HL-60/S4 treated with phorbol 12-myristate 13-acetate at 8.2 ng/mL for 4 days and 3 days (cell line): Measurements from ENCODE around the gene AFF3.
"Not testable (repeated sequence)": the region's sequence is repeated elsewhere in the genome, so short reads cannot be mapped to it uniquely, and the experiment has no call there.

Experiments used
- in situ Hi-C: fragments of 300-500 bp; cut with MboI; formaldehyde crosslinking; loops from 2 replicates; pipeline ENCODE4 v1.15.0; 2022; ENCODE audit warnings: low sequenced_read_pairs

The AFF3 gene

DNA sequence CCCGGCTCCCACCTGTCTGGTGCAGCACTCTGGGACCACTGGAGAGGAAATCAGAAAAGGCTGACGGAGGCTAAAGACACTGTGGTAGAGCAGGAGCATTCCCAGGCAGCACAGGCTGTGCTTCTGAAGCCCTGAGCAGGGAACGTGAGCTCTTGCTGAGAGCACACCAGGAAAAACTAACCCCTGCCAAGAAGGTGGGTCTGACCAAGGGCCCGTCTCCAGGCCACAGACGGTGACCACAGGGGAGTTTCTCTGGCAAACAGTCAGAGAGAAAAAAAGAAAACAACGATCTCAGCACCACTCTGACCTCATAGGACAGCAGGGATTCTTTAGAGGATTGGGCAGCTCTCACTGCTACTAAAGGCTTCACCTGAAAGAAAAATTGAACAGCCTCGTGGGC, 201.4 kb downstream of the AFF3 start:
- in situ Hi-C loops: no loop called here

DNA sequence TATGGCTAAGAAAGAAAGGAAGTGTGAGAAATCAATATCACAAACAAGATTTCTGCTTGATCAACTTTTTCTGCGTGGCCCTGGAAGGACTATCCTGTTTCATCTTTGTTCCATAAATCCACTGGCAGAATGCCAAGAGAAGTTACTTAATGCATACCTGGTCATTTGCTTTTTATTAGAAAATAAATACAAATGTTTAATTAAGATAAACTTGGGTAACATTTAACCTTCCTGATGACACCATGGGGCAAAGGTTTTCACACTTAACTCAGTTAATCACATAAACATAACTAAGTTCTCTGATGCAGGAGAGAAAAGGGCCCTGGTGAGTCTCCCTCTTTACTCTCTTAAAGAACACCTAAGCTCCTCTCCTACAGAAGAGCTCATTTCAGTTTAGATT, 203.3 kb downstream of the AFF3 start:
- in situ Hi-C loops: no loop called here

DNA sequence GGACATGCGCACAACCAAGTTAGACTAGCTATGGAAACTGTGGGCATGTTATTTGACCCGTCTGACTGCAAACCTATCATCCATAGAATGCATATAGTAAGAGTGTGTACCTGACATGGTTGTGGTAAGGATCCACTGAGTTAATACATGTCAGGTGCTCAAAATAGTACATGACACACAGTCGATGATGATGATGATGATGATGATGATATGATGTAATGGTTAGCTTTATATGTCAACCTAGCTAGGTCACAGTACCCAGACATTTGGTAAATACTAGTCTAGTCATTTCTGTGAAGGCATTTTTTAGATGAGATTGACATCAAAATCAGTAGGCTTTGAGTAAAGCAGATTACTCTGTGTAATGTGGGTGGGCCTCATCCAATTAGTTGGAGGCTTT, 204.1 kb downstream of the AFF3 start:
- in situ Hi-C loops: no loop called here

DNA sequence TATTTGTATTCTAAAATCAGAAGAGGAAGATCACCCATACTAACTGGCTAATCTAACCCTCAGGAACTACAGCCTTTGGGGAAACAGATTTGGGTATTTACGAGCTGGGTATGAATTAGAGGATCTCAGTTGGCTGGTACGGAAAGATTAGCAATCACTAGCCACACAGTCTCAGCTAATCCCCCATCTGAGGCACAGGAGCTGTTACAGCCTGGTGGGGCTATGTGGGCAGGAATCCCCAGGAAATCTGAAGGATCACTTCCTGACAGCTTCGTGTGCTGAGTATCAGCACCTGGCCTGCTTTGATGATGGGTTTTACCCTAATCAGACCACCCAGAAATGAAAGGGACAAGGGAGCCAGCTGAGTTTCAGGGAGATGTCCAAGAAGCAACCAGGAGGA, 206.3 kb downstream of the AFF3 start:
- in situ Hi-C loops: no loop called here

DNA sequence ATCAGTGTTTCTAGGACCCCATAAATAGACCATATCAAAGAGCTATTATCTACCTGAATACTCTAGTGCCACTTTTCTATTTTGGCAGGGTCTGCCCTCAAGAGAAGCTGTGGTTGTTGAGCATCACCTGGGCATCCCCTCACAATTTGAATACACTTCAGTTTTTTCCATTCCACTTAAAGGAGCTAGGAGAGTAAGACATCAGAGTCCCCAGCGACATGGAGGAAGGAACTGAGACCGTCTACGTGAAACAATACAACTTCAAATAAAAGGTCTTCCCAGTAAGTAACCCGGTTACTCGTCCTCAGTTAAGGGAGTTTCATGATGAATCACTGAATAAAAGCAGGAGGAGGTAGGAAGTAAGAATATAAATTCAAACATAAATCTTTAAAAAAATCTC, 206.7 kb downstream of the AFF3 start:
- in situ Hi-C loops: no loop called here

DNA sequence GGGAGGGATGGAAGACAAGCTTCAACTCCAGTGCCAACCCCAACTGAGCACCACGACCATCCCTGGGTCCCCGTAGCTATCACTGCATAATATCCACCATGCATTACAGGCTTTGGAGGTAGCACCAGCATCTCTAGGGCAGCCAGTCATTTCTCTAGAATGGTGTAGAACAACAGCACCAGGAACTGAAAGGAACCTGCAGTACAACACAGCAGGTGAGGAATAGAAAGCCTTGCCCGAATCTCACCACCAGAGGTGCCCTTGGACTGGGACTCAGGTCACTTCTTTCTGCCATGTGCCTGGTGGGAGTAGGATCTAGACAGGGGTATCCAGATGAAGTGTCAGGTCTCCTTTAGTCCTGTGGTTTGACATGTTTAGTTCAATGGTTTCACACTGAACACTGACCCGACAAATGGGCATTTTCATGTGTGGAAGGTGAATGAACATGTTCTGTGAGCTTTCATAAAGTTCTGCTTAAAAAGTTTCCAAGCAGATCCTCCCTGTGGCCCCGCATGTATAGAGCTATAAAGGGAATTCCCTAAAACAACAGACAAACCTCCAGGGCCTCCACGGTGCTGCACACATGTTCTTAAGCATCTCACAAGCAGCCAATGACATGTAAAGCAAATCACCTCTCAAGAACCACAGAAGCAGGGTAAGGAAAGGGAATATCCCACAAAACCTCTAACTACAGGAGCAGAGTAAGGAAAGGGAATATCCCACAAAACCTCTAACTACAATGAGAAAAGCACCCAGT, 208.3 kb downstream of the AFF3 start:
- in situ Hi-C loops: no loop called here

DNA sequence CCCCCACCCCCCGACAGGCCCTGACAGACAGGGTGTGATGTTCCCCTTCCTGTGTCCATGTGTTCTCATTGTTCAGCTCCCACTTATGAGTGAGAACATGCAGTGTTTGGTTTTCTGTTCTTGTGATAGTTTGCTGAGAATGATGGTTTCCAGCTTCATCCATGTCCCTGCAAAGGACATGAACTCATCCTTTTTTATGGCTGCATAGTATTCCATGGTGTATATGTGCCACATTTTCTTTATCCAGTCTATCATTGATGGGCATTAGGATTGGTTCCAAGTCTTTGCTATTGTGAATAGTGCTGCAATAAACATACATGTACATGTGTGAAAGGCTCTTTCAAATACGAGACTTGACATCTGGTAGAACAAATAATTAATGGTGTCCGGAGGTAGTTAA, 208.9 kb downstream of the AFF3 start:
- in situ Hi-C loops: not testable (repeated sequence)

DNA sequence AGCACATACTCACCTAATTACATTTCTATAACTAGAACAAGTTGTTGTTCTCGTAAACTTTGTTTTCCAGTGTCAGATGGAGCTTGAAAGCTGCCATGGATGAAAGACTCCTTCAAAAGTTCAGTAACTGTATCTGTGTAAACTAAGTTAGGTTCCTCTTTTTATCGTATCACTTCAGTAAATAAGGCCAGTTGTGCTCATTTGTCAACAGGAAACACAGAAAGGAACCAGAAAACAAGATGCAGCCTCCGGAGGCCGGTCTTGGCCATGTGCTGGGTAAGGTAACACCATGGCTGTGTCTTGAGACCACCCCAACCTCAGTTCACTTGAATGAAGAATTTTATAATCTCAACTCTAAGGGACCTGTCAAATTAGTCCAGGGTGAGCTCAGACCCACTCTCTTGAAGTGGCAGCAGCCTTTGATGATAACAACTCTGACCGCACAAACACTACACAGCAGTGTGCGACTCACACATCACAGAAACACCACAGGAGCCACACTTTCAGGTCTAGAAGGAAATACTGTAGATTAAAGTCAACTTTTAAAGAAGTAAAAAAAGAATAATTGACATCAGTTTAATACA, 213.8 kb downstream of the AFF3 start:
- in situ Hi-C loops: no loop called here

DNA sequence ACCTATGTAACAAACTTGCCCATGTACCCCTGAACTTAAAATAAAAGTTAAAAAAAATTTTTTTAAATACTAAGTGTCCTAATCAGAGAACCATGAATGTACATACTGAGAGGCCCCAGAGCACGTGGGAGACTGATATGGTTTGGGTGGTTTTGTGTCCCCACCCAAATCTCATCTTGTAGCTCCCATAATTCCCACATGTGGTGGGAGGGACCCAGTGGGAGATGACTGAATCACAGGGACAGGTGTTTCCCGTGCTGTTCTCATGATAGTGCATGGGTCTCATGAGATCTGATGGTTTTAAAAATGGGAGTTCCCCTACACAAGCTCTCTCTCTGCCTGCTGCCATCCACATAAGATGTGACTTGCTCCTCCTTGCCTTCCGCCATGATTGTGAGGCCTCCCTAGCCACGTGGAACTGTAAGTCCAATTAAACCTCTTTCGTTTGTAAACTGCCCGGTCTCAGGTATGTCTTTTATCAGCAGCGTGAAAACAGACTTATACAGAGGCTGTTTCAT, 214.6 kb downstream of the AFF3 start:
- in situ Hi-C loops: not testable (repeated sequence)

DNA sequence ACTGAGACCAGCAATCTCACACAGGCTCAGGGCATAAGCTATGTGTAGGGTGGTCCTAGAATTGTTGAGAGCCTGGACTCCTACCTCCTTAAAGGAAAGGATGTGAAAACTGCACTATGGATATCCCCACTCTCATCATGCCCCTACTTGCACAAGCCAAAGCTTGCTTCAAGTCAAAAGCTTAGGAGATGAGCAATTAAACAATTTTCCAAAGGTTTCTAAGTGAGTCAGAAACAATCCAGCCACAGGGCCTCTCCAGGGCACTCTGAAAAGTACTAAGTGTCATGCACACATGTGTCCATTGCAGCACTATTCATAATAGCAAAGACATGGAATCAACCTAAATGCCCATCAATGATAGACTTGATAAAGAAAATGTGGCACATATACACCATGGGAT, 215.4 kb downstream of the AFF3 start:
- in situ Hi-C loops: no loop called here

DNA sequence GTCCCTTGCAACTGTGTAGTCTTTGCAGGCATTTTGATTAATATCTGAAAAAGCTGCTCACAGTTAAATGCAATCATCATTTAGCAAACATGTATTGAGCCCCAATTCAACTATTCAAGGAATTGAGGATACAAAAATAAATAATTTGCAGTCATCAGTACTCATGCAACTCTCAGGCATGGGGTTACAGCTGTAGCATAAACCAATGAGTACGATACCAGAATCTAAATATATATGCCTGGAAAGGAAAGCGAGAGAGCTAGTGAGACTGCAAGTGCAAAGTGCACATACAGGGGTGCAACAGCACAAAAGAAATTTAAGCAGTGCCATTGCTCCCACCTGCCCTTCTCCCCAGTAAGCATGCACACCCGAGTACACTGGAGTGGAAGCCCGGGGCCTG, 216.4 kb downstream of the AFF3 start:
- in situ Hi-C loops: no loop called here

DNA sequence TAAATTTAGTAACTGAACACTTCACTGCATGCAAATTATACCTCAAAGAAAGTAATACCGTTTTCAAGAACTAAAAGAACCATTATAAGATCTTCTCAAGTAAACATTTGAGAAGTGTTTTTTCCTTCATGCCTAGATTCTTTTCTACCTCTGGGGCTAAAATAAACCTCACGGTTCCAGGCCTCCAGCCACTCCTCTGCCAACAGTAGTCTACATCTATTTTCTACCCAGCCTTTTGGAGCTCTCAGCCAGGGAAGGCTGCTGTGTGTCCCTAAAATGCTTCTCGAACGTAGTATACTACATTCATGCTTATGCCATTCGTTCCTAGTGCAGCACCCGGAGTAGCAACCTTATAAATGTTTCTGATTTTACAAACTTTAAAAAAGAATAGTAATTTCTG, 219.7 kb downstream of the AFF3 start:
- in situ Hi-C loops: no loop called here

DNA sequence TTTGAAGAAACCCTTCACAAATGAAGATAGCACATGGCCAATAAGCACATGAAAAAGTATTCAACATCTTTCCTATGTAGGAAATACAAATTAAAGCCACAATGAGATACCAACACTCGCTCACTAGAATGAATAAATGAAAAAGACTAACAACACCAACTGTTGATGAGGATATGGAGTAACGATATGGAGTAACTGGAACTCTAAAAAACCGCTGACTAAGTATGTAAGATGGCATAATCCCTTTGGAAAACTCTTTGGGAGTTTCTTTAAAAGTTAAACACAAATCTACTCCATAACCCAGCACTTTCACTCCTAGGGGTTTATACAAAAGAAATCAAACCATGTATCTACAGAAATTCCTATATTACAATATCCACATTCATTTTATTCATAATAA, 220.5 kb downstream of the AFF3 start:
- in situ Hi-C loops: no loop called here

DNA sequence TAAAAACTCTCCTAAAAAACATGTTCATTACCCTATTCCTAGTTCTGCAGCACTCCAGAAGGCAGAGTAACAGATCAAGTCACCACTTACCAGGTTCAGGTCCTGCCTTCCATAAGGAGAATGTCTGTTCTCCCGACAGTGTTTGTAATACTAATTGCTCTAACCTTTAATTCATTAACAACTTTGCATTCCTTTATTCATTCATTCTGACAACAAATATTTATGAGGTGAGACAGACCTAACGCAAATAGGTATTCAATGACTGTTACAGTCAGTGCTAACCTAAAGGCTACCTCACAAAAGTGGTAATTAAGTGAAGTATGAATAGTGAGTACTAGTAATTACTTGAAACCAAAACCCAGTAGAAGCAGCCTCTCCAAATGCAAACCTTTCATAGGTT, 224.0 kb downstream of the AFF3 start:
- in situ Hi-C loops: no loop called here

DNA sequence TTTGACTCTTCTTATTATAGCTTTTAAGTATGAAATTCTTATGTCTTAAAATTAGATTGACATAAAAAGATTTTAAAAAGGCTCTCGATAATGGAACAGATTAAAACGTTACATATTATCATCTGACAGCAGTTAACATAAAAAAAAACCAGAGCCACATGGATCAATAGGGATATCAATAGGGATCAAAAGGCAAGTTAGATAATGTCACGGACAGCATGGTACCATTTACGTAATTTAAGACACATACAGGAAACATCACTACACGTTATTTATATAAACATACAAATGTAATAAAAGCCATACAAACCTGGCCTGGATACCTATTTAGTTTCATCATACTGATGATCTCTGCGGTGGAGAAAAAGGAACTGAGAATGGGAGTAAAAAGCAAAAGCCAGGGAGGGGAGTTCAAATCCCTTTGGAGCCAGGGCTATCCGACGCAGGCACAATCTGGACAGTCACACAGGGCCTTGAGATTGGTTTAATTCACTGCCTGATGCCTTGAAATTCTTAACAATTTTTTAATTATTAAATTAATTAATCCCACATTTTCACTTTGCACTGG, 227.2 kb downstream of the AFF3 start:
- in situ Hi-C loops: no loop called here

DNA sequence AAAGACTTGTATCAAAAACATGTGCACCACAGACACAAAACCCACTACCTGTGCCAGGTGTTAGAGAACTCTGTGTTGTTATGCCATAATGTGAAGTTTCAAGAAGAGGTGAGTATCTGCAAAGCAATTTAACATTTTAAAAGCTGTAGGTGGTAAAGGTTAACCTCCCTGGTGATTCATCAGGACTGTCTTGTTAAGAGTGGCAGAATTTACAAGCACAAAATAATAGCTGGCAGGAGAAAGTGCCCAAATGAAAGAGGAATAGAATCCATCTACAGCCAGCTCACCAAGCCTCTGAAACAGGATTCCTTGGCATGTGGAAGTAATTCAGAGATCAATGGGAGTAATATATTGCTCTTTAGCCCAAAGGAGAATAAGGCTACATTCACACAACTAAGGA, 230.7 kb downstream of the AFF3 start:
- in situ Hi-C loops: no loop called here

DNA sequence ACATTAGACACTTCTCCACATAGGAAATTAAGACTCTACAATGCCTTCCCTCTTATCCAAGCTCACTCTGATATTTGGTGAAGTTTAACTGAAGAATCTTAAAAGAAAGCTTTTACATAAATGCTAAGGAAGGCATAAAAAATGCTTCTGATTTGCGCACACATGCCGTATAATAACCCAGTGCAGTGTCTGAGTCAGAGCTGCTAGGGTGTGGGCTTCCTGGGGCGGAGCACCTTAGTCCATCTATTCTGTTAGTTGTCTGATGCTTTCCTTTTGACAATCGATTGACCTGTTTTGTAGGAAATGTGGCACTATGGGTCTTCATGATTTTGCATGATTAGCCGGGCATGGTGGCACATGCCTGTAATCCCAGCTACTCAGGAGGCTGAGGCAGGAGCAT, 231.5 kb downstream of the AFF3 start:
- in situ Hi-C loops: no loop called here

DNA sequence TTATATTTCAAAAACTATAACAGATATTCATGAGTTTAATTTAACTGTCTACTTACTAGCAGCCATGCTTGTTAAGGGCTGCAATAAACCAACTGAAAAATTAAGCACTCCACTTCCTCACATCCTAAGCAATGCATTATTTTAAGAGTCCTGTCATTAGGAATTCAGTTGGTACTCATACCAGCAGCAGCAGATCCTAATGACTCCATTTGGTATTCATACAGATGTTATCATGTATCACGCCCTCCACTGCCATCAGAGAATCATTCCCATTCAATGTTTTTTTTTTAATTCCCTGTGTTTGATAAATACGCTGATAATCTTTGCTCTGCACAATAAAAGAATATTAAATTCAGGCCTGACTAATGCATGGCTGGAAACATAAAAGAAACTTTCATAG, 236.8 kb downstream of the AFF3 start:
- in situ Hi-C loops: no loop called here

DNA sequence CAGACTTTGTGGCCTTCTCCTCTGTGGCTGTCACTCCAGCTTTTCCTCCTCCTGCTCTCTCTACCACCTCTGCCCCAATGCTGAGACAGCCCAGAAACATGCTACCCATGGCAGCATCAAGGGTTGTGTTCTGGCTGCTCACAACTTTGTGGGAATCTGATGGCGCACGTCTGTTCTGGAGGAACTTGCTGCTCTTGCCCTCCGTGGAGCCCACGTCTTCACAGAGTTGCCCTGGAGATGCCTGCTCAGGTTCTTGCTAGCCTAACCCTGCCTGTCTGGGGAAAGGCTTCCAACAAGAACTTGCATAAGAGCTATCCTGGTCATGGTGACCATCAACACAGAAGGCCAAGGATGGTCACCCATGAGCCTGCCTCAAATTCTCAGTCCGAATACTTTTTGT, 237.4 kb downstream of the AFF3 start:
- in situ Hi-C loops: no loop called here

DNA sequence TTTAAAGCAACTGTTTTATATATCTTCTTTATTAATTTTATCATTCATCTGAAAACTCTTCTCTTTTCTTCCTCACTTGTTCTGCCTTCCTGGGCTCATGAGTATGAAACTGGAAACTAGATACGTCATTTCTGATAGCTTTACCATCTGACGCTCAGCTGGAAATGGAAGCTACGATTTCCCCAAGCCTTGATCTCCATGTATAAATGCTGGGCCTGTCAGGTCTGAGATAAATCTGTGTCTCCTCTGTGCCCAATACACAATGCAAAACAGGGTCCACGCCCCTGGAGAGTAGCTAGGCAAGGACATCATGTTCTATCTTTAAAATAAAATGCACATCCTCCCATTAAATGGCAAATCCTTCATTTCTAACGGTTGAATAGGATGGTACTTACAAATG, 238.4 kb downstream of the AFF3 start:
- in situ Hi-C loops: no loop called here

DNA sequence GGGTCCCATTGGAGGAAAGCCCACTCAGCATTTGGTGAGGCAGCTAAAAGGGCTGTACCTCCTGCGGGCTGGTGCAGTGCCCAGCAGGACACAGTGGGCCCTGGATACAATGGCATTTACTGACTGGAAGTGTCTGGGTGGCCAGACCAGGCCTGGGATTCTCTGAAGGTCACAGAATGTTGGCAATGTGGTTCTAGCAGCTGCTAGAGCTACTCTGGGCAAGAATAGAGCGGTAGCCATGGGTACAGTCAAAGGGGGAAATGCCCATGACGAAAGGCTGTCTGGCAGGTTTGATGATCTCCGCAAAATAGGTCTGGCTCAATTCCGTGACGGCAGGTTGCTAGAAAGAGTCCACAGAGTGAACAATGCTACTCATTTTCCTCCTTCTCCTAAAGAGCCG, 241.8 kb downstream of the AFF3 start:
- in situ Hi-C loops: no loop called here

DNA sequence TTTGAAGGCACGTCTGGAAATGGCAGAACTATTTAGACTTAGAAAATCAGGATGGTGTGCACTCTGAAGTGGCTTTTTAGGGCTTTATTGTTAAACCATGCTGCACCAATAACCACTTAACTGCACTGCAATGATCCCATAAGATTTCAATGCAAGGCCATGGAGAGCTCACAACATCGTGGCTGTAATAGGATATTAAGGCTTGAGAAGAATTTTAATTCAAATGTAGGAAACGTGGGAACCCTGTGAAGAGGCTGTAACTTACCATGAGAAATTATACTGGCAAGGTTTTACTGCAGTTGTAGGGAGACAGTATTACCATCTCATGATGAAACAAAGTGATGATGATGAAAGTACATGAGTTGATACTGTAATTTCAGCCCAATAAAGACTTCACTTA, 242.5 kb downstream of the AFF3 start:
- in situ Hi-C loops: no loop called here
